ENCODE results near the gene PPARD. TPM values are rescaled to one million over a fixed set of nuclear protein-coding genes. Genes with fewer than 3 reads are reported as not detected.

PPARD gene
- total and polyA plus RNA-seq, 2 of the 13 experiments (the other 11 are each of a cell fraction or from before 2014, with no cell fraction given) = 6.1 to 13.3 TPM

DNA sequence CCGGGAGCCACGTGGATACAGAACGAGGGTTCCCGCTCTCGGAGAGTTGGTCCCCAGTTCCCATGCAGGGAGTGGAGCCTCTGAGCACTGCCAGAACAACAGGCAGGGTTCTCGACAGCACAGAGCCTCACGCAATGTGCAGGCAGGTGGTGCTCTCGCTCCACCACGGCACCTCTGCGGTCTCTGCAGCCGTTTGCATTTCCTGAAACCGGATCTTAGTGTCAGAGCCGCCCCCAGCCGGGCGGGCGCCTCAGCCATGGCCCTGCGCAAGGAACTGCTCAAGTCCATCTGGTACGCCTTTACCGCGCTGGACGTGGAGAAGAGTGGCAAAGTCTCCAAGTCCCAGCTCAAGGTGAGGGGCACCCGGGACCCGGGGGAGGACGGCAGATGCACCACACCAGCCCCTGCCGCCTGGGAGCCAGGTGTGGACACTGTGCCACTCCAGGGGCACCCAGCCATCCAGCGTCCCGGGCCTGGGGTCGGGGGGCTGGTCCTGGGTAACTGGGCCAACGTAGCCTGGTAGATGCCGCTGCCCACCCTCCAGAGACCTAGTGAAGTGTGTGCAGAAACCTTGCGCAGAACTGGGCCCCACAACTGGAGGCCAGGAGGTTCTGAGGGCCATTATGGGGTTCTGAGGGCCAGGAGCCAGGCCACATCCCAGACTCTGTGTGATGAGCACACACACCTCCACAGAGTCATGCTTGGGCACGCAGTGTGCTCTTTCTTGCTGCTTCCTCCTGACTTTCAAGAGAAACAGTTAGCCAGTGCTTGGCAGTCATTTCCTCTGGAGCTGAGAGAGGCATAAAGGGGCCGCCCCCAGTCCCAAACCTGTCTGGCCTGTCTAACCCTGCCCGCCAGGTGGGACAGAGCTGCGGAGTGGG is 44.5 kb upstream of the PPARD start, which contains the start of gene DEF6 (continued):
- no peak for TF ChIP-seq EEA1 (CRISPR knock-in tag; IDR thresholded peaks at IDR 0.05; ENCODE audit: borderline replicate concordance)
- peak; percentile 99 for TF ChIP-seq SIX1 (CRISPR knock-in tag; IDR thresholded peaks at IDR 0.05; ENCODE audit: borderline replicate concordance)
- TF ChIP-seq GFI1 (CRISPR knock-in tag; IDR thresholded peaks at IDR 0.05; ENCODE audit: borderline replicate concordance) = 0 out of 2 replicates have a peak, but pooled peaks have one; percentile 70
- no peak for TF ChIP-seq PCBP1 (IDR thresholded peaks at IDR 0.05; ENCODE audit: borderline replicate concordance, low read depth, low read length)
- no peak for TF ChIP-seq RCOR2 (CRISPR knock-in tag; IDR thresholded peaks at IDR 0.05)
- peak; percentile 80 for TF ChIP-seq ARID5B (CRISPR knock-in tag; IDR thresholded peaks at IDR 0.05)
- TF ChIP-seq ZNF234 (CRISPR knock-in tag; conservative IDR thresholded peaks at IDR 0.05) = peak; percentile 75; the same call in 1 of the 2 replicates
- peak; percentile 77 for TF ChIP-seq TFDP2 (CRISPR knock-in tag; IDR thresholded peaks at IDR 0.05)
- peak; percentile 41; the same call in 1 of the 2 replicates for TF ChIP-seq FOXO1 (CRISPR knock-in tag; IDR thresholded peaks at IDR 0.05)
- TF ChIP-seq TERF1 (CRISPR knock-in tag; IDR thresholded peaks at IDR 0.05) = no peak
- TF ChIP-seq MTF1 (CRISPR knock-in tag; IDR thresholded peaks at IDR 0.05) = no peak
- TF ChIP-seq ZNF747 (CRISPR knock-in tag; IDR thresholded peaks at IDR 0.05; ENCODE audit: borderline replicate concordance) = peak; percentile 77; the same call in 1 of the 2 replicates
- peak; percentile 77; the same call in 1 of the 2 replicates for TF ChIP-seq ZBTB42 (CRISPR knock-in tag; IDR thresholded peaks at IDR 0.05)
- TF ChIP-seq TCF12 (IDR thresholded peaks at IDR 0.05) = no peak
- peak; percentile 75; the same call in 1 of the 2 replicates for TF ChIP-seq TCF12 (CRISPR knock-in tag; IDR thresholded peaks at IDR 0.05)
- TF ChIP-seq NONO (IDR thresholded peaks at IDR 0.05) = no peak
- TF ChIP-seq NONO (CRISPR knock-in tag; conservative IDR thresholded peaks at IDR 0.05) = peak; percentile 91
- TF ChIP-seq GLI4 (CRISPR knock-in tag; IDR thresholded peaks at IDR 0.05; ENCODE audit: borderline replicate concordance) = no peak
- peak; percentile 97 for TF ChIP-seq ELF1 (CRISPR knock-in tag; IDR thresholded peaks at IDR 0.05)
- TF ChIP-seq GATAD2A (CRISPR knock-in tag; IDR thresholded peaks at IDR 0.05) = peak; percentile 73
- TF ChIP-seq ZNF580 (CRISPR knock-in tag; IDR thresholded peaks at IDR 0.05; ENCODE audit: borderline replicate concordance, low read depth) = peak; percentile 91; the same call in 1 of the 2 replicates
- TF ChIP-seq ZNF788 (CRISPR knock-in tag; IDR thresholded peaks at IDR 0.05; ENCODE audit: borderline replicate concordance) = peak; percentile 85; the same call in 1 of the 2 replicates

Data from HepG2 (cell line).